ENCODE data around the gene DENND2A.
"Not testable (repeated sequence)": the region's sequence is repeated elsewhere in the genome, so short reads cannot be mapped to it uniquely, and the experiment has no call there.

DENND2A gene

DNA sequence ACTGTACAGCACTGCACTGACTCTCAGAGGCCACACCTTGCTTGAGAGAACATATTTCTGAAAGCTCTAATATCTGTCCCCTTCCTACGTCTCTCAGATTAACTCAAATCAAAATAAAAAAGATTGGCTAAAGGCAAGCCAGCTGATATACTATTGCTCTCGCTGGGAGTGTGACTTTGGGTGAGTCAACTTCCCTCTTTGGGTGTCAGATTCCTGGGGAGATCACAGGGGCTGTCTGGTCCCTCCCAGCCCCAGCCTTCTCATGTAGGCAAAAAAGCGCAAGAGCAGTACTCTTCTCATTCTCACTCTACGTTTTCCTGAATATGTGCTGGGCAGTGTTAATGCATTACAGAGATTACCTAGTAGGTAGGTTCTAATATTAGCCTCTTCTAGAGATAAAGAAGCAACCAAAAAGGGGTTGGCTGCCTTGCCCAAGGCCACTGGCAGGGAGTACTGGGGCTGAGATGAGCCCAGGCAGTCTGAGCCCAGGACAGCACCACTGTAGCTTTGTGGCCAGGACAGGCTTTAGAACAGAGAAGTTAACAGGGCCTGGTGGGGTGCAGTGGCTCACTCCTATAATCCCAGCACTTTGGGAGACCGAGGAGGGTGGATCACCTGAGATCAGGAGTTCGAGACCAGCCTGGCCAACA is 9.1 kb upstream of the DENND2A start:
- Histone ChIP-seq H3K27ac (ENCODE audit: low read length) (no peak overlapping the region), H3K9me3 (ENCODE audit: control insufficient read depth, insufficient read depth, low read length) (no peaks in the 10 kb centered on the region), H3K4me1 (ENCODE audit: control insufficient read depth, insufficient read depth, low read length) (peaks cover 3% of the 10 kb centered on the region; the same call in 1 of the 2 replicates), H3K27me3 (ENCODE audit: control insufficient read depth, insufficient read depth, low read length) (no peaks in the 10 kb centered on the region), H3K36me3 (ENCODE audit: control insufficient read depth, insufficient read depth, low read length) (no peaks in the 10 kb centered on the region), H3K4me3 (ENCODE audit: low read length) (no peak overlapping the region)
- WGBS (ENCODE audit: insufficient coverage, insufficient read length): no CpG with 5 or more reads among the region's 6 CpGs
- no peak for DNase-seq (ENCODE audit: low read depth, low spot score)

DNA sequence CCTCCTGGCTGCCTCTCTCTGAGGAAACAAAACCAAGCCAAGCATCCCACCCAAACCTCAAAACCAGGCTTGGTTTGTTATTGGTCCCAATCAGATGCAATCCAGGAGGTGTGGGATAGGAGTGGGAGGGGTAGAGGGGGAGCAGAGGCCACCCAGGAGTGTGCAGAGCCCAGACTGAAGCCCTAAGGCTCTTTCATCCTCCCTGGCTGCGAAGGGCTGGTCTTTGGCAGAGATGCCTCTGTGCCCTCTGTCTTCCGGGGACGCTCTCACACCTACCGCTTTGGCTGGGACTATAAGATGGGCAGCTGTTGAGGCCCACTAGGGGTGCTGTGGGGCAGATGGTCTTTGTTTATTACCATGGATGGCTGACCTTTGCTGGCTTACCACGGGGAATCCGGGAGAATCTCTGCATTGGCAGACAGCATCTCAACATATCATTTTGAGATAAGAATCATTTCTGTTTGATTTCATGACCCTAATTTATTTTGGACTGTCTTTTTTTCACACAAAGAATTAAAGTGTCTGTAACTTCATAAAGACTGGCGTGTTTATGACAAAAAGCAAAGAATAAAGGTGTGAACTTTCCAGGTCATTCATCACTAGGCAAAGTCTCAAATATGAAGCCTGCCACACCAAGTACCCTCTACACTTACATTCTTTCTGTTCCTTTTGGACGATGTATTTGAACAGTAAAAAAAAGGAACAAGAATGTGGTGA is 6.5 kb upstream of the DENND2A start:
- H3K4me1 ChIP-seq (ENCODE audit: control insufficient read depth, insufficient read depth, low read length): peaks cover 3% of the 10 kb centered on the region; the same call in 1 of the 2 replicates
- H3K4me3 ChIP-seq (ENCODE audit: low read length): no peak overlapping the region
- no peaks in the 10 kb centered on the region for H3K27me3 ChIP-seq (ENCODE audit: control insufficient read depth, insufficient read depth, low read length)
- no peak overlapping the region for H3K27ac ChIP-seq (ENCODE audit: low read length)
- H3K9me3 ChIP-seq (ENCODE audit: control insufficient read depth, insufficient read depth, low read length): no peaks in the 10 kb centered on the region
- no peaks in the 10 kb centered on the region for H3K36me3 ChIP-seq (ENCODE audit: control insufficient read depth, insufficient read depth, low read length)
- no peak for DNase-seq (ENCODE audit: low read depth, low spot score)
- WGBS (ENCODE audit: insufficient coverage, insufficient read length): no CpG with 5 or more reads among the region's 8 CpGs

DNA sequence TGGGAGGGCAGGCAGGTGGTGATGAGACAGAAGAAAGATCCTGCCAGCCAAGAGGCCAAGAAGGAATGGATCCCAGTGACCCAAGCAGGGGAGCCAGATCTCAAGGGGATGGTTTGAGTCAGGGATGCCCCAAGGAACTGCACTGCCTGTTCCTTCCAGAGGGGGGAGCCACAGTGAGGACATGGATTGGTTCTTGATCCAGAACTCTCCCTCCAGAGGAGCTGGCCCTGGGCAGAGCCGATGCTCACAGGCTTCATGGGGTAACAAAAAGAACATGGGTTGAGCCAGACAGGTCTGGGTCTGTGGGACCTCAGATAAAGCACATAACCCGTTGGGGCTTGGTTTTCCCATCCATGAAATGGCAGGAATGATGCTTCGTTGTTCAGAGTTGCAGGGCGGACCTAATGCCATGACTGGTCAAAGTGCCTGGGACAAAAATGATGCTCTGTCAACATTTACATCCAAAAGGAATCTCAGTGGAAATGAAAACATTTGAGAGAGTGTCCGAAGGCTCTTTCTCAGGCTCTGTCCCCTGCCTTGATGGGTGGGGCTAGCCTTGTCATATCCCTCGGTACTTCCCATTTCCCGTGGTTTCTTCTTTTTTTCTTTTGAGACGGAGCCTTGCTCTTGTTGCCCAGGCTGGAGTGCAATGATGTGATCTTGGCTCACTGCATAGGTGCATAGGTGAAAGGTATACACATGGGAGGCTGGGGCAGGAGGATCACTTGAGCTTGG is 4.7 kb upstream of the DENND2A start:
- no CpG with 5 or more reads among the region's 8 CpGs for WGBS (ENCODE audit: insufficient coverage, insufficient read length)
- Histone ChIP-seq H3K27me3 (ENCODE audit: control insufficient read depth, insufficient read depth, low read length) (peaks cover 2% of the 10 kb centered on the region; the same call in 1 of the 2 replicates), H3K4me3 (ENCODE audit: low read length) (no peak overlapping the region), H3K36me3 (ENCODE audit: control insufficient read depth, insufficient read depth, low read length) (no peaks in the 10 kb centered on the region), H3K27ac (ENCODE audit: low read length) (no peak overlapping the region), H3K4me1 (ENCODE audit: control insufficient read depth, insufficient read depth, low read length) (peaks cover 3% of the 10 kb centered on the region; the same call in 1 of the 2 replicates), H3K9me3 (ENCODE audit: control insufficient read depth, insufficient read depth, low read length) (no peaks in the 10 kb centered on the region)
- DNase-seq (ENCODE audit: low read depth, low spot score): no peak

DNA sequence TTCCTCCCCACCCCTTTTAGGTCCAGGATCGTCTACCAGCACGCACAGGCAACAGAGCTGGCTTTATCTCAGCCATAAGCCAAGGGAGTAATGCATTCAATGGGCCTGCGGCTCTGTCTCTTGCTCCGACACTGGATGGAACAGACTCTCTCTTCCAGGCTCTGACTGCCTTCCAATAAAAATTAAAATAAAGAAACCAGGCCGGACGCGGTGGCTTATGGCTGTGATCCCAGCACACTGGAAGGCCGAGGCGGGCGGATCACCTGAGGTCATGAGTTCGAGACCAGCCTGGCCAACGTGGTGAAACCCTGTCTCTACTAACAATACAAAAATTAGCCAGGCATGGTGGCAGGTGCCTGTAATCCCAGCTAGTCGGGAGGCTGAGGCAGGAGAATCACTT is 4.1 kb upstream of the DENND2A start:
- H3K27me3 ChIP-seq (ENCODE audit: control insufficient read depth, insufficient read depth, low read length); H3K9me3 ChIP-seq (ENCODE audit: control insufficient read depth, insufficient read depth, low read length); H3K27ac ChIP-seq (ENCODE audit: low read length); H3K4me1 ChIP-seq (ENCODE audit: control insufficient read depth, insufficient read depth, low read length); DNase-seq (ENCODE audit: low read depth, low spot score); H3K4me3 ChIP-seq (ENCODE audit: low read length); H3K36me3 ChIP-seq (ENCODE audit: control insufficient read depth, insufficient read depth, low read length): not testable (repeated sequence)
- no CpG with 5 or more reads among the region's 13 CpGs for WGBS (ENCODE audit: insufficient coverage, insufficient read length)

DNA sequence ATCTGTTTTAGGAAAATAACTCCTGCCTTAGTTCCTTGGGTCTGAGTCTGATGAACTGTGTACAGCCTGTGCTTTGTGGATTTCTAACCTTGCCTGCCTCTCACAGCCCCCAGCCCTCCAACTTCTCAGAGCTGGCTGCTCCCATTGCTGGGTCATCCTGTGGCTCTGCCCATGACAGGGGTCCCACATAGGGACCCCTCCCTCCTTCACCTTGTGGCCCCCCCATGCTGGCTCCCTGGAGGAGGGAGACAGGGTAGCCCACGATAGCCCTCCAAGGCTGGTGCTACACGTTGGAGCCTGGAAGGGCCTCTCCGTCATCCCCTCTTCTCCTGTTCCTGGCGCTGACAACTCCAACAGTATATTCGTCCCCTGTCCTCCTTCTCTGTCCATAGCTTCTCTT is 2.8 kb upstream of the DENND2A start:
- no peaks in the 10 kb centered on the region for H3K9me3 ChIP-seq (ENCODE audit: control insufficient read depth, insufficient read depth, low read length)
- no peak overlapping the region for H3K27ac ChIP-seq (ENCODE audit: low read length)
- H3K27me3 ChIP-seq (ENCODE audit: control insufficient read depth, insufficient read depth, low read length): peaks cover 2% of the 10 kb centered on the region; the same call in 1 of the 2 replicates
- H3K4me1 ChIP-seq (ENCODE audit: control insufficient read depth, insufficient read depth, low read length): peaks cover 3% of the 10 kb centered on the region; the same call in 1 of the 2 replicates
- WGBS (ENCODE audit: insufficient coverage, insufficient read length): no CpG with 5 or more reads among the region's 5 CpGs
- no peak overlapping the region for H3K4me3 ChIP-seq (ENCODE audit: low read length)
- no peak for DNase-seq (ENCODE audit: low read depth, low spot score)
- no peaks in the 10 kb centered on the region for H3K36me3 ChIP-seq (ENCODE audit: control insufficient read depth, insufficient read depth, low read length)

DNA sequence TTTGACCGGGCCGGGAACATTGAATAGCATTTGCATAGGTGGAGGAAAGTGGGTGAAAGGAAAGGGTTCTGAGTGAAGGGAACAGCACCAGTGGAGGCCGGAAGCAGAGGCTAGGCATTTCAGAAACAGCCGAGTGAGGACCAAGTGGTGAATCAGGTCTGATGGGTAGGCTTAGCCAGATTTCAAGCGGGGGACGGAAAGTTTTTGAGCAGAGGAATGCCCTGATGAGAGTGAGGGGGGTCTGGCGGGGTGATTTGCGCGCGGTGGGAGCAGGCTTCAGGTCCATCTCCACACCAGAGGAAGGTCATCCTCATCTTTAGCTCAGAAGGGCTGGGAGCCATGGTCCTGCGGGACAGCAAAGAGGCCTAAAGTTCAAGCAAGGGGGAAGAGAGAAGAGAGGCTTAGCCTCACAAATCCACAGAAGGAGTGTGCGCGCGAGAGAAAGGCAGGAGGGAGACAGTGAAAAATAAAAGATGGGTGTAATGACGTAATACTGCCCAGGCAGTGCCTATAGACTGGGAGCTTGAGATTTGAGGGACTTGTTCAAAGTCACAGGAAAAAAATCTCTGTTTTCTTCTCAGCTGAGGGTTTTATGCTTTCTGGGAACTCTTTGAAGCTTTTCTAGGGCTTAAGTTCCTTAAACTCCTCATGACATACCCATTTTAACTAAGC is 1.0 kb upstream of the DENND2A start:
- Histone ChIP-seq H3K27me3 (ENCODE audit: control insufficient read depth, insufficient read depth, low read length) (peaks cover 2% of the 10 kb centered on the region; the same call in 1 of the 2 replicates), H3K36me3 (ENCODE audit: control insufficient read depth, insufficient read depth, low read length) (no peaks in the 10 kb centered on the region), H3K27ac (ENCODE audit: low read length) (no peak overlapping the region), H3K4me3 (ENCODE audit: low read length) (peak overlapping the region; percentile 67; the same call in 1 of the 2 replicates), H3K9me3 (ENCODE audit: control insufficient read depth, insufficient read depth, low read length) (no peaks in the 10 kb centered on the region), H3K4me1 (ENCODE audit: control insufficient read depth, insufficient read depth, low read length) (peaks cover under 1% of the 10 kb centered on the region; the same call in 1 of the 2 replicates)
- DNase-seq (ENCODE audit: low read depth, low spot score): no peak
- WGBS (ENCODE audit: insufficient coverage, insufficient read length): no CpG with 5 or more reads among the region's 15 CpGs

DNA sequence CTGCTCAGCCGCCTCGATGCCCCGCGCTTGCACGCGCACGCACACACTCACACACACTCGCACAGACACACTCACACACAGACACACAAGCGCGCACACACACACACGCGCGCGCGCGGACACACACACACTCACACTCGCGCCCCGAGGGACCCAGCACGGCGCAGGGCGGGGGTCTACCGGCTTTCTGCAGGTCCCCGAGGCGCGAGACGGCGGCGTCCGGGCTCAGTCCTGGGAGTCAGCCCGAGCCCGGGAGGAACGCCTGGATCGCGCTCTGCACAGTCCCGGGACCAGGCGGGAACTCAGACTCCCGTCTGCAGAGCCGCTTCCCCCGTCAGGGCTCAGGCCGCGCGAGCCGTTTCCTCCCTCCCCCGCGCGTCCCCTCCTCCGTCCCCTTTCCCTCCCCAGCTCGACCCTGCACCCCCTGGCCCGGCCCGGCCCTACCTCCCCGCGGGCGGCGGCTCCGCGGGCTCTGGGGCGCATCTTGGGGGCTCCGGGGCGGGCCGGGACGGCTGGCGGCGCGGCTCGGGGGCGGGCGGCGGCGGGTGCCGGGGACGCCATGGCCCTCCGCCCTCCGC is 464 bp downstream of the DENND2A start:
- no peaks in the 10 kb centered on the region for H3K36me3 ChIP-seq (ENCODE audit: control insufficient read depth, insufficient read depth, low read length)
- peaks cover 8% of the 10 kb centered on the region; the same call in 1 of the 2 replicates for H3K4me1 ChIP-seq (ENCODE audit: control insufficient read depth, insufficient read depth, low read length)
- peaks cover 2% of the 10 kb centered on the region; the same call in 1 of the 2 replicates for H3K27me3 ChIP-seq (ENCODE audit: control insufficient read depth, insufficient read depth, low read length)
- no peak for DNase-seq (ENCODE audit: low read depth, low spot score)
- H3K4me3 ChIP-seq (ENCODE audit: low read length): peak overlapping the region; percentile 67; the same call in 1 of the 2 replicates
- no peaks in the 10 kb centered on the region for H3K9me3 ChIP-seq (ENCODE audit: control insufficient read depth, insufficient read depth, low read length)
- no peak overlapping the region for H3K27ac ChIP-seq (ENCODE audit: low read length)
- no CpG with 5 or more reads among the region's 74 CpGs for WGBS (ENCODE audit: insufficient coverage, insufficient read length)

DNA sequence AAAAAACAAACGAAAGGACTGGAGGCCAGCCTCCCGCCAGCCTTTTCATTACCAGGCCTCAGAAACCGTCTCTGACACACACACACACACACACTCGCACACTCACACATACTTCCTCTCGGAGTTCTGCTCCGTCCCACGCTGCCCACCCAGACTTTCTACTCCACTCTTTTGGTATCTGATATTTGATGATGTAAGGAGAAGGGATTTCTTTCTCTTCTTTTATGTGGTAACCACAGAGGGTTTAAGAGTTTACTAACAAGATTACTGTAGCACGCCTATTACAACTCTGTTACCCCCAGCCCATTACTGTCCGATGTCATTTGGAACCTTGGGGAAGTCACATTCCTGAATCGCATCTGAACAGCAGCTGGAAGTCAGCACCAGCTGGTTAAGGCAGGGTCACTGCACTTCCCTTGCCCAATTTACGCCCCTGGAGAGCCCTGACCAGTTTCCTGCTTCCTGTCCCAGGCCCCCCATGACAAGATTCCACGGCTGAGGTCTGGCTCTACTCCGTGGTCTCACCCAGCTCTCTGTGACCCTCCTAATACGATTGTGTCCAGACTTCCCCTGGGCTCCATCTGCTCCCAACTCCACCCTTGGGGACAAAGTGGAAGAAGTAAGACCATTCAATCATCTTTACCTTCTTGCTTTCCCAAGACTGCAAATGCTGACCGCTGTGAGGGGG is 1.1 kb downstream of the DENND2A start:
- no peaks in the 10 kb centered on the region for H3K9me3 ChIP-seq (ENCODE audit: control insufficient read depth, insufficient read depth, low read length)
- peaks cover 8% of the 10 kb centered on the region; the same call in 1 of the 2 replicates for H3K4me1 ChIP-seq (ENCODE audit: control insufficient read depth, insufficient read depth, low read length)
- H3K4me3 ChIP-seq (ENCODE audit: low read length): peak overlapping the region; percentile 67; the same call in 1 of the 2 replicates
- peaks cover 2% of the 10 kb centered on the region; the same call in 1 of the 2 replicates for H3K27me3 ChIP-seq (ENCODE audit: control insufficient read depth, insufficient read depth, low read length)
- H3K27ac ChIP-seq (ENCODE audit: low read length): no peak overlapping the region
- no peak for DNase-seq (ENCODE audit: low read depth, low spot score)
- no peaks in the 10 kb centered on the region for H3K36me3 ChIP-seq (ENCODE audit: control insufficient read depth, insufficient read depth, low read length)
- WGBS (ENCODE audit: insufficient coverage, insufficient read length): no CpG with 5 or more reads among the region's 15 CpGs

DNA sequence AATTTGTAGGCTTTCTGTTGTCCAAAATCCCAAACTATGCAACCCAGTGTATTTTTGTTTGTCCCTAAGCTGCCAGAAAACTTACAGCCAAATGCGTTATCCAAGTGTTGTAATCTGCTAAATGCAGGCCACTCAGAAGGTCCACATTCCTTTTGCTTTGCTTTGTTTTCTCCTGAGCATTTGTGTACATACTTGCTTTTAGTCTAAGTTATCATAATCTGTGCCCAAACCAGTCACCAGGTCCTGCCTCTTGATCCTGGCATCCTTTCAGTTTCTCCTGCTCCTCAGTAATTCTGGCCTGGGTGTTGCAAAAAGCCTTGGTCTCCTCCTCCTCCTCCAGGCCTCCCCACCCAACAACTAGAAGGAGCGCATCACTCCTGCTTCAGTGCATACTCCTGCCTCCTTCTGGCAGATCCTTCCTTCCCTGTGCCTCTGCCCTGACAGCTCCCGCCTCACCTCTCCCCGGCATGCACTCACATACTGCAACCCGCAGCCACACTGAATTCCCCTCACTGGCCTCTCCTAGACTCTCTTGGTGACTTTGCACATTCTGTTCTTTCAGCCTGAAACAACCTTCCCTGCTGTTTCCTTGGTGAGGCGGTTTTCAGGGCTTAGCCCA is 2.3 kb downstream of the DENND2A start:
- Histone ChIP-seq H3K27ac (ENCODE audit: low read length) (no peak overlapping the region), H3K36me3 (ENCODE audit: control insufficient read depth, insufficient read depth, low read length) (no peaks in the 10 kb centered on the region), H3K27me3 (ENCODE audit: control insufficient read depth, insufficient read depth, low read length) (peaks cover 2% of the 10 kb centered on the region; the same call in 1 of the 2 replicates), H3K4me1 (ENCODE audit: control insufficient read depth, insufficient read depth, low read length) (peaks cover 8% of the 10 kb centered on the region; the same call in 1 of the 2 replicates), H3K4me3 (ENCODE audit: low read length) (no peak overlapping the region), H3K9me3 (ENCODE audit: control insufficient read depth, insufficient read depth, low read length) (no peaks in the 10 kb centered on the region)
- no peak for DNase-seq (ENCODE audit: low read depth, low spot score)
- WGBS (ENCODE audit: insufficient coverage, insufficient read length): no CpG with 5 or more reads among the region's 6 CpGs

Data from iPS DF 6.9 (cell line).